Measurements from ENCODE around the gene RAPGEF1. TPM values are rescaled to one million over a fixed set of nuclear protein-coding genes. Genes with fewer than 3 reads are reported as not detected.
A peak's percentile ranks its signal among the peaks of the same experiment; 100 is the strongest.

Gene RAPGEF1
- total RNA-seq, 1 donor from 2014 or later: 57.9 TPM

DNA sequence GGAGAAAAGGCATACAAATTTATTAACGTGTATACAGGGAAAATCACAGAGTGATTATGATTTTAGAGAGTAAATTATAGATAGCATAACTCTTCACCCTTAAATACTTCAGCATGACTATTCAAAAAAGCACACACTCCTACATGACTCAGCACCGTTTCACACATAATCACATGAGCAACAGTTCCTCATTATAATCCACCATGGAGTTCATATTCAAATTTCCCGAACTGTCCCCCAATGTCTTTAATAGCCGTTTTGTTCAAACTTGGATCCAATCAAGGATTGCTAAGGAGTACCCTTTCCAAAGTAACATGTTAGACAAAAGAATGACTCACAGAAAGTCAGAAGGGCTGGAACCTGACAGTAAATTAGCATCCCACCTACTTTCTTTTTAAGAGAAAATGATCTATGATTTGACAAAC lies 32.1 kb downstream of the RAPGEF1 start:
- H3K9me3 ChIP-seq: no peaks in the 10 kb centered on the region
- peak in 1 of 2 donors; percentile 82 for TF ChIP-seq POLR2AphosphoS5 (IDR thresholded peaks at IDR 0.05; ENCODE audit: insufficient read depth in 1 of 2, low read depth in 1 of 2)
- no peak for TF ChIP-seq POLR2A (IDR thresholded peaks at IDR 0.05)
- H3K4me1 ChIP-seq: peaks cover 90% of the 10 kb centered on the region
- H3K27ac ChIP-seq: peak overlapping the region; percentile 64
- DNase-seq (ENCODE audit: extremely low spot score in 2 of 2): no peak
- no peaks in the 10 kb centered on the region for H3K27me3 ChIP-seq
- H3K36me3 ChIP-seq: no peaks in the 10 kb centered on the region
- intact Hi-C loops (cut with DNase I): no loop called here
- no peak overlapping the region for H3K4me3 ChIP-seq

DNA sequence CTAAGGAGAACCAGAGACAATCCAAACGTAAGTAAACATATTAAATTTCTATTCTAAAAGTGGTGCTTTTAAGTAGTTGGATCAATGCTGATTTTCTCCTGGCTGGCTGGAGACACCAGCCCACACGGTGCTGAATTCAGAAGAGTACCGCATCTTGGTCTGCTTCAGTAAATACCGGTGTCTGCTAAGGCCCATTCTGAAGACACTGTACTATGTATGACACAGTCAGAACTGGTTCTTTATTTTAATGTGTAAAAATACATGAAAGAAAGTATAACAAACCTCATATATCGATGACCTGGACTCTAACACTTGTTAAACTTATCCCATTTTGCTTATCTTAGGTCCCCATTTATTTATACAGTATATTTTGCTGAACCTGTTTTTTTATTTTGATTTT lies 32.8 kb downstream of the RAPGEF1 start:
- Histone ChIP-seq H3K4me3 (no peak overlapping the region), H3K36me3 (no peaks in the 10 kb centered on the region), H3K4me1 (peaks cover 88% of the 10 kb centered on the region), H3K27ac (peak overlapping the region; percentile 64), H3K9me3 (no peaks in the 10 kb centered on the region), H3K27me3 (no peaks in the 10 kb centered on the region)
- DNase-seq (ENCODE audit: extremely low spot score in 2 of 2): no peak
- TF ChIP-seq, protein P1, sequence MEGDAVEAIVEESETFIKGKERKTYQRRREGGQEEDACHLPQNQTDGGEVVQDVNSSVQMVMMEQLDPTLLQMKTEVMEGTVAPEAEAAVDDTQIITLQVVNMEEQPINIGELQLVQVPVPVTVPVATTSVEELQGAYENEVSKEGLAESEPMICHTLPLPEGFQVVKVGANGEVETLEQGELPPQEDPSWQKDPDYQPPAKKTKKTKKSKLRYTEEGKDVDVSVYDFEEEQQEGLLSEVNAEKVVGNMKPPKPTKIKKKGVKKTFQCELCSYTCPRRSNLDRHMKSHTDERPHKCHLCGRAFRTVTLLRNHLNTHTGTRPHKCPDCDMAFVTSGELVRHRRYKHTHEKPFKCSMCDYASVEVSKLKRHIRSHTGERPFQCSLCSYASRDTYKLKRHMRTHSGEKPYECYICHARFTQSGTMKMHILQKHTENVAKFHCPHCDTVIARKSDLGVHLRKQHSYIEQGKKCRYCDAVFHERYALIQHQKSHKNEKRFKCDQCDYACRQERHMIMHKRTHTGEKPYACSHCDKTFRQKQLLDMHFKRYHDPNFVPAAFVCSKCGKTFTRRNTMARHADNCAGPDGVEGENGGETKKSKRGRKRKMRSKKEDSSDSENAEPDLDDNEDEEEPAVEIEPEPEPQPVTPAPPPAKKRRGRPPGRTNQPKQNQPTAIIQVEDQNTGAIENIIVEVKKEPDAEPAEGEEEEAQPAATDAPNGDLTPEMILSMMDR (IDR thresholded peaks at IDR 0.05): no peak
- TF ChIP-seq POLR2AphosphoS5 (IDR thresholded peaks at IDR 0.05; ENCODE audit: insufficient read depth in 1 of 2, low read depth in 1 of 2): no peak
- TF ChIP-seq POLR2A (IDR thresholded peaks at IDR 0.05): no peak
- intact Hi-C loops (cut with DNase I): no loop called here

- DNase-seq (ENCODE audit: extremely low spot score in 2 of 2): no peak
- intact Hi-C loops (cut with DNase I): no loop called here
- no peaks in the 10 kb centered on the region for H3K27me3 ChIP-seq
- H3K4me3 ChIP-seq: no peak overlapping the region
- H3K36me3 ChIP-seq: no peaks in the 10 kb centered on the region
- TF ChIP-seq POLR2A (IDR thresholded peaks at IDR 0.05): no peak
- TF ChIP-seq POLR2AphosphoS5 (IDR thresholded peaks at IDR 0.05; ENCODE audit: insufficient read depth in 1 of 2, low read depth in 1 of 2): no peak
- TF ChIP-seq, protein P1 (IDR thresholded peaks at IDR 0.05): no peak
- H3K27ac ChIP-seq: peak overlapping the region; percentile 64
- peaks cover 87% of the 10 kb centered on the region for H3K4me1 ChIP-seq
- no peaks in the 10 kb centered on the region for H3K9me3 ChIP-seq
Measured at GRCh38 chr9:131706608-131706970, 33.3 kb downstream of the RAPGEF1 start.

GRCh38 chr9:131704988-131705387 lies 34.9 kb downstream of the RAPGEF1 start:
- Histone ChIP-seq H3K4me1 (peaks cover 89% of the 10 kb centered on the region), H3K4me3 (no peak overlapping the region), H3K27me3 (no peaks in the 10 kb centered on the region), H3K9me3 (no peaks in the 10 kb centered on the region), H3K27ac (no peak overlapping the region), H3K36me3 (no peaks in the 10 kb centered on the region)
- intact Hi-C loops (cut with DNase I): no loop called here
- no peak for DNase-seq (ENCODE audit: extremely low spot score in 2 of 2)
- TF ChIP-seq POLR2A (IDR thresholded peaks at IDR 0.05): no peak
- TF ChIP-seq POLR2AphosphoS5 (IDR thresholded peaks at IDR 0.05; ENCODE audit: insufficient read depth in 1 of 2, low read depth in 1 of 2): no peak
- TF ChIP-seq, protein P1 (IDR thresholded peaks at IDR 0.05): no peak

DNA sequence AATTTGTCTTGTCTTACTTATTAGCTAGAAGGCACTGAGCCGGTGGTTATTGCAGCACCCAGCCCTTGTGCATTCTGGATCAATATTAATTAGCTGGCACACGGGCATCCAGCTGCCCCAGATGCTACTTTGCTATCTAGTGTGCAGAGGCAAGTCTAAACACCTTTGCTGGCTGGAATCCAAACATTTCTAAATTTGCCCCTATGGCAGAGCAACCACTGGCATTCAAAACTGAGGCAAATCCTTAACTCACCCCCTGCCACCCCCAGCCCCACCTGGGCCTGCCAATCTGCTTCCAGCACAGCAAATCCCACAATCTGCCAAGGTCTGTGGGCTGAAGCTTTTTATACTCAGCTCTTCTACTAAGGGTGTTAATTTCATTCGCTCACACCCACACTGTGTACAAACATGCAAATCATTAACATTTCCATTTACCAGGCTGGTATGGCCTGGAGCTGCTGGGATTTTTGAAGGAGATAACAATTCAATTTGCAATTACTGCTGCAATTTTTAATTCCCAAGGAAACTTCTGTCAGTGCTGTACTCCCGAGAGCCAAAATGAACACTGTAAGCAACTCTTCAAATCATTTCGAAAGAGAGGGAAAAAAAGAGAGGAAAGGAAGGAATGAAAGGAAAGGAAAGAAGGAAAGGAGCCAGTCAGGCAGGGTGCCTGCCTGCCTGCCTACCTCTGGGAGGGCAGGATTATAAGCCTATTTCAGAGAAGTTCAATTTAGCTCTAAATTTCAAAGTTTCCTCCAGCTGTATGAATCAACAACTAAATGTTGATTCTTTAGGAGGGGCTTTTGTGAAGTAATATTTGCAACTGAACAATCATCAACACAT lies 35.5 kb downstream of the RAPGEF1 start:
- Histone ChIP-seq H3K9me3 (no peaks in the 10 kb centered on the region), H3K27ac (no peak overlapping the region), H3K36me3 (no peaks in the 10 kb centered on the region), H3K27me3 (no peaks in the 10 kb centered on the region), H3K4me3 (no peak overlapping the region), H3K4me1 (peaks cover 89% of the 10 kb centered on the region)
- intact Hi-C loops (cut with DNase I): no loop called here
- no peak for DNase-seq (ENCODE audit: extremely low spot score in 2 of 2)
- TF ChIP-seq, protein P1 (IDR thresholded peaks at IDR 0.05): no peak
- TF ChIP-seq POLR2A (IDR thresholded peaks at IDR 0.05) (no peak), POLR2AphosphoS5 (IDR thresholded peaks at IDR 0.05; ENCODE audit: insufficient read depth in 1 of 2, low read depth in 1 of 2) (no peak)

Data from vagina (tissue), 2 donors.